ENCODE results near the gene L1CAM.

L1CAM gene

DNA sequence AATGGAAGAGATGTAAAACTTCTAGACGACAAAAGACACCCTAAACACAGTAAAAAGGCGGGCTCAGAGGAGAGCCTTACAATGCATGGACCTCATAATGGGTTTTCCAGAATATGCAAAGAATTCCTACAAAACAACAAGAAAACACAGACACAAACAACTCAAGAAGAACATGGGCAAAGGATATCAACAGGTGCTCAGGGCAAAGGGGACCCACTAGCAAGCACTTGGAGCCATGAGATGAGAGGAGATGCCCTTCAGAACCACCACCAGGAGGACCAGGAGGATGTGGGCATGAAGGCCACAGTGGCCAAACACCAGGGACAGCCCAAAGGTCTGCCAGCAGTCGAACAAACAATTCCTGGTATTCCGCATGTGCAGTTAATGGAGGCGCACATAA lies 72.8 kb downstream of the L1CAM start:
- DNase-seq (ENCODE audit: low read depth), result no peak
- H3K4me3 ChIP-seq (replicated peaks; ENCODE audit: low read depth, low read length), result no peak overlapping the region
- TF ChIP-seq, protein P1, sequence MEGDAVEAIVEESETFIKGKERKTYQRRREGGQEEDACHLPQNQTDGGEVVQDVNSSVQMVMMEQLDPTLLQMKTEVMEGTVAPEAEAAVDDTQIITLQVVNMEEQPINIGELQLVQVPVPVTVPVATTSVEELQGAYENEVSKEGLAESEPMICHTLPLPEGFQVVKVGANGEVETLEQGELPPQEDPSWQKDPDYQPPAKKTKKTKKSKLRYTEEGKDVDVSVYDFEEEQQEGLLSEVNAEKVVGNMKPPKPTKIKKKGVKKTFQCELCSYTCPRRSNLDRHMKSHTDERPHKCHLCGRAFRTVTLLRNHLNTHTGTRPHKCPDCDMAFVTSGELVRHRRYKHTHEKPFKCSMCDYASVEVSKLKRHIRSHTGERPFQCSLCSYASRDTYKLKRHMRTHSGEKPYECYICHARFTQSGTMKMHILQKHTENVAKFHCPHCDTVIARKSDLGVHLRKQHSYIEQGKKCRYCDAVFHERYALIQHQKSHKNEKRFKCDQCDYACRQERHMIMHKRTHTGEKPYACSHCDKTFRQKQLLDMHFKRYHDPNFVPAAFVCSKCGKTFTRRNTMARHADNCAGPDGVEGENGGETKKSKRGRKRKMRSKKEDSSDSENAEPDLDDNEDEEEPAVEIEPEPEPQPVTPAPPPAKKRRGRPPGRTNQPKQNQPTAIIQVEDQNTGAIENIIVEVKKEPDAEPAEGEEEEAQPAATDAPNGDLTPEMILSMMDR (IDR thresholded peaks at IDR 0.05; ENCODE audit: low read length, missing control alignments), result no peak

GRCh38 chrX:153812220-153812619 lies 73.8 kb downstream of the L1CAM start:
- no peak for DNase-seq (ENCODE audit: low read depth)
- TF ChIP-seq, protein P1 (IDR thresholded peaks at IDR 0.05; ENCODE audit: low read length, missing control alignments), result no peak

More at GRCh38 chrX:153812220-153812619, 73.8 kb downstream of the L1CAM start:
- no peak overlapping the region for H3K4me3 ChIP-seq (replicated peaks; ENCODE audit: low read depth, low read length)
